Urinary bladder (tissue), 4 donors: ENCODE data around the gene MILR1. TPM values are rescaled to one million over a fixed set of nuclear protein-coding genes. Genes with fewer than 3 reads are reported as not detected.

Experiments
- DNase-seq: peaks from one replicate; pipeline ENCODE4 v3.0.0-alpha.2; 2015; ENCODE audit errors: extremely low spot score
- H3K27ac ChIP-seq: one replicate; pipeline ENCODE4 v1.5.1; 2013; ENCODE audit warnings: low read depth, mild to moderate bottlenecking, moderate library complexity
- H3K36me3 ChIP-seq: one replicate; pipeline ENCODE4 v1.6.1; 2013; ENCODE audit warnings: mild to moderate bottlenecking, moderate library complexity; ENCODE audit not compliant: insufficient read depth
- H3K4me1 ChIP-seq: one replicate; pipeline ENCODE4 v1.6.1; 2013; ENCODE audit warnings: mild to moderate bottlenecking, moderate library complexity; ENCODE audit not compliant: insufficient read depth
- H3K4me3 ChIP-seq: one replicate; pipeline ENCODE4 v1.5.1; 2013; ENCODE audit warnings: low read depth, low read length
- WGBS: extraction: QIAGEN DNeasy Blood & Tissue Kit; methylation state at CpG from one replicate; pipeline ENCODE4 v1.1.7; 2013; 5-methylcytosine and 5-hydroxymethylcytosine counted together
- polyA plus RNA-seq: library from polyadenylated mRNA; stranded (reverse); fragments of 200-250 nt; gene quantifications from one replicate; pipeline ENCODE4 v1.2.3, GENCODE V29; 2013
- total RNA-seq: library from RNA; depleted of rRNA; stranded (reverse); fragments of >200 nt; gene quantifications from one replicate; pipeline ENCODE4 v1.2.3, GENCODE V29; 2014
- donor health status: healthy with polysubstance abuse.
- donor health status: healthy.

MILR1 gene, protein sequence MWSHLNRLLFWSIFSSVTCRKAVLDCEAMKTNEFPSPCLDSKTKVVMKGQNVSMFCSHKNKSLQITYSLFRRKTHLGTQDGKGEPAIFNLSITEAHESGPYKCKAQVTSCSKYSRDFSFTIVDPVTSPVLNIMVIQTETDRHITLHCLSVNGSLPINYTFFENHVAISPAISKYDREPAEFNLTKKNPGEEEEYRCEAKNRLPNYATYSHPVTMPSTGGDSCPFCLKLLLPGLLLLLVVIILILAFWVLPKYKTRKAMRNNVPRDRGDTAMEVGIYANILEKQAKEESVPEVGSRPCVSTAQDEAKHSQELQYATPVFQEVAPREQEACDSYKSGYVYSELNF
- total RNA-seq (5.7 TPM), polyA plus RNA-seq (2.9 TPM)

DNA sequence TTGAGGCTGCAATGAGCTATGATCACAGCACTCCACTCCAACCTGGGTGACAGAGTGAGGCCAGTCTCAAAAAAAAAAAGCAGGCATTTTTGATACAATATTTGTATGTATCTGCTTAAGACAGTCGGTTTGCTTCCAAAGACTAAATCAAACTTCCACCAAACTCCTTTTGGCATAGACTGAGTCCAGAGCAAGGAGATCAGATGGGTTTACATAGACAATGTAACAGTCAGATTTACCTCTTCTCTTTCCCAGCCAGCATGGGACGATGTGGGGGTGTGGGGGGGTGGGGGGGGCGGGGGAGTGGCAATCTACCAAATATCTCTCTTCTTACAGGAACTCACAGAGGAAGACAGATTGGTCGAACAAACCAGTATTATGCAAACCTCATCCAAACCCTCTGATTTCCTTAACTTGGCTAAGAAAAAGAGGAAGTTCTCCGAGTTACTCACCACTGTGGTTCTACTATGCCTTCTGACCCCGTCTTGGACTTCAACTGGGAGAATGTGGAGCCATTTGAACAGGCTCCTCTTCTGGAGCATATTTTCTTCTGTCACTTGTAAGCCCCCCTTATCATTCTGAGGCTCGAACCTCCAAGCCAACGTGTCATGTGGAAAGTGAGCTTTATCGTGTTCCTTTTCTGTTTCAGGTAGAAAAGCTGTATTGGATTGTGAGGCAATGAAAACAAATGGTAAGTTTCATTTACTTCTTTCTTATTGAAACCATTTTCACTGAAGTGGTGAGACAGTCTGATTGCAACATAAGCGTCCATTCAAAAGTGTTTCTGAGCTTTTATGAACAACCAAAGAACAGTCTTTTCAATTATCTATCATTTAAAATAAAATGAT is at the start of gene MILR1:
Gene MILR1, plus strand, starts transcription at position 451 of the 848 bp plus-strand sequence. Its CDS starts 54 bp downstream, at position 505.
- H3K27ac ChIP-seq: peak within 1 kb of the TSS; percentile 38
- DNase-seq: no peak
- no peaks in the 10 kb centered on the region for H3K36me3 ChIP-seq
- 32% methylated on average over 10 of the region's 10 CpGs for WGBS
- H3K4me1 ChIP-seq: peaks cover 5% of the 10 kb centered on the region
- no peak within 1 kb of the TSS for H3K4me3 ChIP-seq

DNA sequence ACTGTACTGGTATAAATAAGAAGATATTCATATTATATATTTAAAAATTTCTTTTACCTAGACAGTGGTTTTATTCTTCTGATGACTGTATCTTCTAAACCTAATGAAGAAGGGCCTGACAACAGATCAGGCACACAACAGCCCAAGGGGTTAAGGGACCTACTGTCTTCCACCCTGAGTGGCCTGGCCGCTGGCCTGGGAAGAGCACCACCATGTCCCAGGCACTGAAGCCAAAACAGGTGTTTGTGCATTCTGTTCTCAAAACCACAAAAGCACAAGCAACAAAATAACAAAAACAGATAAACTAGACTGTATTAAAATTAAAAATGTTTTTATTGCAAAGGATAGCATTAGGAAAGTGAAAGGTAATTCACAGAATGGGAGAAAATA is 49.2 kb upstream of the MILR1 start:
- no peak overlapping the region for H3K4me3 ChIP-seq
- H3K4me1 ChIP-seq: no peaks in the 10 kb centered on the region
- DNase-seq: no peak
- 80% methylated on average over 1 of the region's 1 CpG for WGBS
- H3K36me3 ChIP-seq: no peaks in the 10 kb centered on the region
- no peak overlapping the region for H3K27ac ChIP-seq

DNA sequence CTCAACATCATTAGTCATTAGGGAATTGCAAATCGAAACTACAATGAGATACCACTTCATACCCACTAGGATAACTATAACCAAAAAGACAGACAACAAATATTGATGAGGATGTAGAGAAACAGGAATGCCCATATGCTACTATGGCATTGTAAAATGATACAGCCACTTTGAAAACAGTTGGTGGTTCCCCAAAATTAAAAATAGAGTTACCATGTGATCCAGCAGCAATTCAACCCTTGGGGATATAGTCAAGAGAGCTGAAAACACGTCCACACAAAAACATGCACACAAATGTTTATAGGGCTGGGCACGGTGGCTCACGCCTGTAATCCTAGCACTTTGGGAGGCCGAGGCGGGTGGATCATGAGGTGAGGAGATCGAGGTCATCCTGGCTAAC is 48.3 kb upstream of the MILR1 start:
- WGBS: 74% methylated on average over 7 of the region's 7 CpGs
- Histone ChIP-seq H3K27ac (no peak overlapping the region), H3K4me1 (no peaks in the 10 kb centered on the region), H3K36me3 (no peaks in the 10 kb centered on the region), H3K4me3 (no peak overlapping the region)
- DNase-seq: no peak

DNA sequence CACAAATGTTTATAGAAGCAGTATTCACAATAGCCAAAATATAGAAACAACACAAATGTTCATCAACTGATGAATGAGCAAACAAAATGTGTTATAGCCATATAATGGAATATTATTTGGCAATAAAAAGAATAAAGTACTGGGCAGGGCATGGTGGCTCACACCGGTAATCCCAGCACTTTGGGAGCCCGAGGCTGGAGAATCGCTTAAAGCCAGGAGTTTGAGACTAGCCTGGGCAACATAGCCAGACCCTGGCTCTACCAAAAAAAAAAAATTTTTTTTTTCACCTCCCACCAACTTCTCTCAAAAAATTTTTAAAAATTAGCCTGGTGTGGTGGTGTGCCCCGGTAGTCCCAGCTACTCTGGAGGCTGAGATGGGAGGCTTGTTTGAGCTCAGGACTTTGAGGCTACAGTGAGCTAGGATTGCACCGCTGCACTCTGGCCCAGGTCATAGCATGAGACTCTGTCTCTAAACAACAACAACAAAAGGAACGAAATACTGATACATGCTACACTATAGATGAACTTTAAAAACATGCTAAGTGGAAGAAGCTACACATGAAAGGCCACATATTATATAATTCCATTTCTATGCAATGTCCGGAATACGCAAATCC is 47.6 kb upstream of the MILR1 start:
- H3K4me3 ChIP-seq: no peak overlapping the region
- DNase-seq: no peak
- WGBS: 81% methylated on average over 8 of the region's 8 CpGs

DNA sequence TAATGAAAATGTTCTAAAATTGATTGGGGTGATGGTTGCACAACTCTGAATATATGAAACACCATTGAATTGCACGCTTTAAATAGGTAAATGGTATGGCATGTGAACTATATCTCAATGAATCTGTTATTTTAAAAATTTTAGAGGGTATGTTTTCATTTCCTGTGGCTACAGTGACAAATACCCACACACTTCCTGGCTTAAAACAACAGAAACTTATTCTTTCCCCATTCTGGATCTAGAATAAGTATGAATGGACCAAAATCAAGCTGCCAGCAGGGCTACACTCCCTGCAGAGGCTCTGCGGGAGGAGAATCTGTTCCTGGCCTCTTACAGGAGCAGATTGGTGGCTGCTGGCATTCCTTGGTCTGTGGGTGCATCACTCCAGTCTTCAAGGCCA is 47.0 kb upstream of the MILR1 start:
- H3K4me3 ChIP-seq: no peak overlapping the region
- DNase-seq: no peak
- 86% methylated on average over 2 of the region's 2 CpGs for WGBS
- H3K27ac ChIP-seq: no peak overlapping the region
- H3K4me1 ChIP-seq: no peaks in the 10 kb centered on the region
- no peaks in the 10 kb centered on the region for H3K36me3 ChIP-seq

More for the DNA sequence above, 47.6 kb upstream of the MILR1 start:
- Histone ChIP-seq H3K27ac (no peak overlapping the region), H3K4me1 (no peaks in the 10 kb centered on the region), H3K36me3 (no peaks in the 10 kb centered on the region)

DNA sequence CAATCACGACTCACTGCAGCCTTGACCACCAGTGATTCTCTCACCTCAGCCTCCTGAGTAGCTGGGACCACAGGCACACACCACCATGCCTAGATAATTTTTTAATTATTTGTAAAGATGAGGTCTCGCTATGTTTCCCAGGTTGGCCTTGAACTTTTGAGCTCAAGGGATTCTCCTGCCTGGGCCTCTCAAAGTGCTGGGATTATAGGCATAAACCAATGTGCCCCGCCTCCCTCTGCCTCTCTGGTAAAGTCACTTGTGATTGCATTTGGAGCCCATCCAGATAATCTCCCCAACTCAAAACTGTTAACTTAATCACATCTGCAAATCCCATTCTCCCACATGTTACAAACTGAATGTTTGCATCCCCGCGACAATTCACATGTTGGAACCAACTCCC is 46.4 kb upstream of the MILR1 start:
- Histone ChIP-seq H3K4me1 (no peaks in the 10 kb centered on the region), H3K27ac (no peak overlapping the region), H3K4me3 (no peak overlapping the region), H3K36me3 (no peaks in the 10 kb centered on the region)
- 97% methylated on average over 5 of the region's 5 CpGs for WGBS
- DNase-seq: no peak

DNA sequence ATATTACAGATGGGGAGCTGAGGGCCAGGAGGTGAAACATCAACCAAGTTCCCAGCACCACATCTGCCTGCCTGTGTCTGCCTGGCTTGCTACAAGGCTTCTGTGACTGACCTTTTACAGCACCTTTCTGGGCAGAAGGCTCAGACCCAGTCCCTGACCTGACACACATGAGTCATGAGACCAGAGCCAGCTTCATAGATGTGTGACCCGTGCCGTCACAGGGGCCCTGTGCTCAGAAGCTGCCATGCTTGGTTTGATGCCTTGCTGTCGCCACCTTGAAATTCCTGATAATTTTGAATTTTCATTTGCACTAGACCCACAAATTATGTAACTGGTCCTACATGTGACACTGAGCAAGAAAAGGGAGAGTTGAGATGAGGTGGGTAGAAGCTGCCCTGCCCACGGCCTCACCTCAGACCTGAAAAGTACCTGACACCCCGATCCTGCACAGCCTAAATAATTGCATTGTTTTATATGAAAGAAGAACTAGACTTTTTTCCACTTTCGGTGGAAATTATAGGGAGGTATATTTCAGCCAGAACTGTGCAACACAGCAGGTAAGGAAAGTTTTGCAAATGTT is 44.9 kb upstream of the MILR1 start:
- no peak overlapping the region for H3K4me3 ChIP-seq
- no peak for DNase-seq
- H3K4me1 ChIP-seq: no peaks in the 10 kb centered on the region
- WGBS: 84% methylated on average over 6 of the region's 6 CpGs
- no peak overlapping the region for H3K27ac ChIP-seq
- H3K36me3 ChIP-seq: no peaks in the 10 kb centered on the region

DNA sequence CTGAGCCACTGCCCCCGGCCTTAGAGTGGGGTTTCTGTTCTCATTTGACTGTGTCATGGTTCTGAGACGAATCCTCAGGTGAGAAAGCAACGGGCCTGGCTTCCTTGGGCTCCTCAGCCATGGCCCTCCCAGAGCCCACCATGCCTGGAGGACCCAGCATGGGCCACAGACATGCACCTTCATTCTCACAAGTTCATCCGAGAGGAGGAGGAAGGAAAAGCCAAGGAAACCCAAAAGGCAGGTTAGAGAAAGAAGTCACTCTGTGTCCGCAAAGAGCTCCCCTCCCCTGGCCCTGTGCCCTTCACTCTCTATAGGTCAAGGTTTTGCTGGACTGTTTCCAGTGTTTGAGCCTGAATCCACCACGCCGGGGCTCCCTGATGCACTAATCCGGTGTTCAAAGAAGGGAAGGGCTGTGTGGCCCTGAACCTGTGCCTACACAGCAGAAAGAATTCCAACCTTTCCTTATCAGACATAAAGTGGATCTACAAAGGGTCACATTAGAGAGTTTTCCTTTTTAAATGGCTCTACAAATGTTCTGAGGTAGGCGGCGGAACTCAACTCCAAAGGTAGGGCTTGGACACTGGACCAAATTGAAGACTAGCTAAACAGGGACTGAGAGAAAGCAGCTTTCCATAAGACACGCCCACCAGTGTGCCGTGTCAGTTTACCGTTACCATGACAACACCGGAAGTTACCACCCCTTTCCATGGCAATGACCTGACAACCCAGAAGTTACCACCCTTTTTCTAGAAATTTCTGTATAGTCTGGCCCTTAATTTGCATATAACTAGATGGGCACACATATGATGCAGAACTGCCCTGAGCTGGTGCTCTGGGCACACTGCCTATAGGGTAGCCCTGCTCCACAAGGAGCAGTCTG is 42.4 kb upstream of the MILR1 start:
- Histone ChIP-seq H3K4me1 (no peaks in the 10 kb centered on the region), H3K27ac (no peak overlapping the region), H3K36me3 (no peaks in the 10 kb centered on the region), H3K4me3 (no peak overlapping the region)
- DNase-seq: no peak
- 82% methylated on average over 14 of the region's 14 CpGs for WGBS

DNA sequence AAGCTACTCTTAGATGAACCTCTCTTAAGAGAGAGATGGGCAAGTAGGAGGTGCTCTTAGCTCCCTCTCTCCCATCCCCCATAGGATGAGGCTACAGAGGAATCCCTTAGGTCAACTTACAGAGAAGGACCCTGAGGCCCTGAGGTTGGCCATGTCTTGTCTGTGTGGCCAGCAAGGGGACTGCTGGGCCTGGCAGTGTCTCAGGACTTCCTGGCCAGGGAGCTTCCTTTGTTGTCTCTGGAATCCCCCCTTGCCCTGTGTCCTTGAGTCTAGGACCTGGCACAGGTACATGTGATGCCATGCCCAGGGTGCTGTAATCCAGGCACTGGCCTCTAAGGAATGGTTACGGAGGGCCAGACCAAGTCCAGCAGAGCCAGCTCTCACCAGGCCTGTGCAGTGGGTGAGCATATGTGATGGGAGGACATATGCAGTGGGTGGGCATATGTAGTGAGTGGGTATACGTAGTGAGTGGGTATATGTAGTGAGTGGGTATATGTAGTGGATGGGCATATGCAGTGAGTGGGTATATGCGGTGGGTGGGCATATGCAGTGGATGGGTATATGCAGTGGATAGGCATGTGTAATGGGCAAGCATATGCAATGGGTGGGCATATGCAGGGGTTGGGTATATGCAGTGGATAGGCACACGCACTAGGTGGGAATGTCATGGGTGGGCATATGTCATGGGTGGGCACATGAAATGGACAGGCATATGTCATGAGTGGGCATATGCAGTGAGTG is 38.0 kb upstream of the MILR1 start:
- WGBS: 96% methylated on average over 4 of the region's 4 CpGs
- Histone ChIP-seq H3K4me1 (no peaks in the 10 kb centered on the region), H3K27ac (no peak overlapping the region), H3K4me3 (no peak overlapping the region), H3K36me3 (no peaks in the 10 kb centered on the region)
- no peak for DNase-seq

DNA sequence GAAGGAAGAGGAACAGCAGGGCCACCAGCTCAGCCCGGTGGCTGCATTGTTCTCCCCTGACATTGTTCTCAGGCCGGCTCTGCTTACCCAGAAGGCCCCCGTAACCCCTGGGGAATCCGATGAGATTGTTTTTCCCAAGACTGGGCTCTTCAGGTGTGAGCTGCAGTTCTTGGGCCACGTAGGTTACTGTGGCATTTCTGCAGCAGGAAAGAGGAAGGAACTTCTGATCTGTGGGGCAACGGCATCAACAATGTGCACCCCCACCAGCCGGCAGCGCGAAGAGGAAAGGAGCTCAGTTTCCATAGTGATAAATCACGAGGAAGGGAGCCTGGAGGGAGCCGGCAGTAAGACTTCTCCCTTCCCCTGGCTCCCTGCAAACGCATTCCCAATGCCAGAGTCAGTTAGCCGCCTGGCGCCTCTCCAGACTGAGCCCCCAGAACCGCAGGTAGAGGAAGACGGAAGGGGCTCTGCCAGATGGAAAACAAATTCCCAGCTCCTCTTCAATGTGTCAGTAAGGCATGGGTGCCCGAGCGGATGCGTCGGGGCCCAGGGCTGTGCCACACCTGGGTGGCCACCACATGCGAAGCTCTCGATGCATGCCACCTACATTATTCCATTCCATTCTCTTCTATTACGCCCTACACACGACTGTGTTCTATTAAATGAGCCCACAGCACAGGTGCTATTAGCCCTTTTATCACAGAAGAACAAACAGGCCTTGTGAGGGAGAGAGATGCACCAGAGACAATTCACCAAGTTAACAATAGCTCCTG is 36.7 kb upstream of the MILR1 start:
- Histone ChIP-seq H3K36me3 (no peaks in the 10 kb centered on the region), H3K4me1 (no peaks in the 10 kb centered on the region), H3K4me3 (no peak overlapping the region), H3K27ac (no peak overlapping the region)
- DNase-seq: no peak
- WGBS: 38% methylated on average over 24 of the region's 24 CpGs

DNA sequence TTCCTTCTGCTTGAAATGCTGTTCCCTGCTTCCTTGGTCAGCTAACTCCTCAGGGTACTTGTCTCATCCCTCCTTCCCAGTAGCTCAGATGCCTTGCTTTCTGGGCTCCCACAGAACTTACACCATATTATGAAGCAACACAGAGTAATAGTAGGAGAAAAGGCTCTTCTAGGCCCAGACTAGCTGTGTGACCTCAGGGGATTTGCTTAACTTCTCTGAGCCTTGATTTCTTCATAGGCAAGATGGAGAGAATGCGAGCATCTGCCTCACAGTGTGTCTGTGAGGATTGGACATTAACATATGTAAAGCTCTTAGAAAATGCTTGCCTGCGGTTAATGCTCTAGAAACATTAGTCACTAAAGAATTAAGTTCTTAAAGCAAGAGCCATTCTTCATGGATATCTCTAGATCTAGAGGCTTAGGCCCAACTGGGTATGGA is 36.0 kb upstream of the MILR1 start:
- DNase-seq: no peak
- 99% methylated on average over 2 of the region's 2 CpGs for whole genome bisulfite sequencing
- Histone ChIP-seq H3K4me1 (no peaks in the 10 kb centered on the region), H3K36me3 (no peaks in the 10 kb centered on the region), H3K27ac (no peak overlapping the region), H3K4me3 (no peak overlapping the region)

DNA sequence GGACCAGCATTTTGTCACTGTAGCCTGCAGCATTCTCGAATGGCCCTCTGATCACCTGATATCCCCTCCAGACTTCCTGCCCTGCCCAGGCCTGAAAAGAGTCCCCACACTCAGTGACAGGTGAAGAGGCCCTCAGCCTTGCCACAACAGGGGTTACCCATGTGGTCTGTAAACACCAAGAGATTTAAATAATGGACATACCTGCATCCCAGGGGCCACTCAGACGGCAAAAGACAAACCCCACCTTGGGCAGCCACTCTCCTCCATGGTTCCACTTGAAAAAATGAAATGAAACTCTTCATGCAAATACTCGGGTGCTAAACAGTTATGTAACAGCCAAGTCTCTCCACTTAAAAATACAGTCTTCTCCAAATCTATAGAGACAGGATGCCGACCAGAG is 35.4 kb upstream of the MILR1 start:
- DNase-seq: no peak
- WGBS: 68% methylated on average over 4 of the region's 4 CpGs
- H3K4me1 ChIP-seq: no peaks in the 10 kb centered on the region
- no peak overlapping the region for H3K27ac ChIP-seq
- H3K36me3 ChIP-seq: no peaks in the 10 kb centered on the region
- no peak overlapping the region for H3K4me3 ChIP-seq
